Measurements from ENCODE around the gene SEMA5A. TPM values are rescaled to one million over a fixed set of nuclear protein-coding genes. Genes with fewer than 3 reads are reported as not detected.

SEMA5A gene
- total RNA-seq, 3 donors from 2014 or later: 3.0 to 35.4 (median 25.9) TPM

- Histone ChIP-seq H3K27ac (no peak overlapping the region), H3K4me1 (no peaks in the 10 kb centered on the region), H3K36me3 (no peaks in the 10 kb centered on the region), H3K27me3 (no peaks in the 10 kb centered on the region), H3K4me3 (no peak overlapping the region), H3K9me3 (no peaks in the 10 kb centered on the region)
- no peak for DNase-seq (ENCODE audit: low spot score in 2 of 2)
- TF ChIP-seq POLR2A (IDR thresholded peaks at IDR 0.05) (no peak), POLR2AphosphoS5 (IDR thresholded peaks at IDR 0.05) (no peak), CTCF (IDR thresholded peaks at IDR 0.05) (no peak)
- intact Hi-C loops (cut with DNase I; ENCODE audit: low total_unique reads): no loop called here
Observed at GRCh38 chr5:9157811-9158210, 388.1 kb downstream of the SEMA5A start.

GRCh38 chr5:9157020-9157419 is 388.9 kb downstream of the SEMA5A start:
- Histone ChIP-seq H3K4me3 (no peak overlapping the region), H3K27me3 (no peaks in the 10 kb centered on the region), H3K4me1 (no peaks in the 10 kb centered on the region), H3K9me3 (no peaks in the 10 kb centered on the region), H3K27ac (no peak overlapping the region), H3K36me3 (no peaks in the 10 kb centered on the region)
- DNase-seq (ENCODE audit: low spot score in 2 of 2): no peak
- TF ChIP-seq POLR2AphosphoS5 (IDR thresholded peaks at IDR 0.05) (no peak), POLR2A (IDR thresholded peaks at IDR 0.05) (no peak), CTCF (IDR thresholded peaks at IDR 0.05) (no peak)
- intact Hi-C loops (cut with DNase I; ENCODE audit: low total_unique reads): no loop called here

- intact Hi-C loops (cut with DNase I; ENCODE audit: low total_unique reads): no loop called here
- TF ChIP-seq CTCF (IDR thresholded peaks at IDR 0.05) (peak in 1 of 3 donors; percentile 35), POLR2AphosphoS5 (IDR thresholded peaks at IDR 0.05) (peak in 2 of 3 donors; percentile 36 to 57), POLR2A (IDR thresholded peaks at IDR 0.05) (no peak)
- DNase-seq (ENCODE audit: low spot score in 2 of 2): peak in 1 of 2 donors; percentile 28
- H3K9me3 ChIP-seq: no peaks in the 10 kb centered on the region
- no peaks in the 10 kb centered on the region for H3K4me1 ChIP-seq
- no peak overlapping the region for H3K4me3 ChIP-seq
- no peaks in the 10 kb centered on the region for H3K36me3 ChIP-seq
- no peak overlapping the region for H3K27ac ChIP-seq
- no peaks in the 10 kb centered on the region for H3K27me3 ChIP-seq
Observed at GRCh38 chr5:9156282-9156681, 389.6 kb downstream of the SEMA5A start.

GRCh38 chr5:9151684-9152427 is 394.0 kb downstream of the SEMA5A start:
- intact Hi-C loops (cut with DNase I; ENCODE audit: low total_unique reads): no loop called here

More at GRCh38 chr5:9151684-9152427, 394.0 kb downstream of the SEMA5A start:
- no peak for DNase-seq (ENCODE audit: low spot score in 2 of 2)
- TF ChIP-seq POLR2A (IDR thresholded peaks at IDR 0.05) (no peak), POLR2AphosphoS5 (IDR thresholded peaks at IDR 0.05) (no peak), CTCF (IDR thresholded peaks at IDR 0.05) (no peak)
- Histone ChIP-seq H3K4me3 (no peak overlapping the region), H3K9me3 (no peaks in the 10 kb centered on the region), H3K27ac (no peak overlapping the region), H3K4me1 (no peaks in the 10 kb centered on the region), H3K36me3 (no peaks in the 10 kb centered on the region), H3K27me3 (no peaks in the 10 kb centered on the region)

Data from breast epithelium (tissue), 4 donors.